ENCODE measurements around the gene DAB2IP. TPM values are rescaled to one million over a fixed set of nuclear protein-coding genes. Genes with fewer than 3 reads are reported as not detected.

Gene DAB2IP
- total and polyA plus RNA-seq, 2 of the 4 experiments (the other 2 are of a cell fraction): 5.6 to 17.2 TPM

DNA sequence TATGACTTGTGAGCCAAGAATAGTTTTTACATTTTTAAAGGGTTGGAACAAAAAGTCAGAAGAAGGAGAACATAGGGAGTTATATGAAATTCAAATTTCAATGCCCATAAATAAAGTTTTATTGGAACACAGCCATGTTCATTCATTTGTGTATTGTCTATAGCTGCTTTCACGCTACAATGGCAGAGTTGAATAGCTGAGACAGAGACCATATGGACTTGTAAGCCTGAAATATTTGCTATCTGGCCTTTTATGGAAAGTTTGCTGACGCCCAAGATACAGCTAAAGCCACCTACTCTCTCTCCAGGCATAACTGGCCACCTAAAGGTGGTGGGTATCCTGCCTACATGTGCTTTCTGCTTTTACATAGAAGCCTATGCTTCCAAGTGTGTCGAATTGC is 10.9 kb downstream of the DAB2IP start:
- Histone ChIP-seq H2BK20ac (ENCODE audit: low read depth, low read length) (no peak overlapping the region), H2BK5ac (ENCODE audit: low read depth, low read length, poor library complexity, severe bottlenecking) (no peak overlapping the region), H4K8ac (ENCODE audit: low read depth in 2 of 2, low read length in 2 of 2) (no peak overlapping the region), H3K9me3 (ENCODE audit: control insufficient read depth, insufficient read depth, low read length) (no peaks in the 10 kb centered on the region), H2AFZ (replicated peaks; ENCODE audit: low read length, poor library complexity) (no peak overlapping the region), H2BK15ac (ENCODE audit: low read depth, low read length) (no peak overlapping the region), H3K27ac (ENCODE audit: insufficient read depth, low read length) (no peak overlapping the region), H3K36me3 (ENCODE audit: control insufficient read depth, insufficient read depth, low read length) (no peaks in the 10 kb centered on the region), H3K9me1 (ENCODE audit: insufficient read depth, low read length) (no peaks in the 10 kb centered on the region), H3K14ac (replicated peaks; ENCODE audit: low read depth, low read length) (no peak overlapping the region), H2AK5ac (ENCODE audit: low read depth, low read length) (no peak overlapping the region), H4K20me1 (ENCODE audit: insufficient read depth, low read length) (peaks cover 4% of the 10 kb centered on the region; the same call in 1 of the 2 replicates), H4K5ac (ENCODE audit: low read depth, low read length) (no peak overlapping the region), H3K4me3 (ENCODE audit: insufficient read depth, low read depth, low read length) (no peak overlapping the region), H3K79me1 (ENCODE audit: low read depth in 1 of 2, low read length in 2 of 2) (no peaks in the 10 kb centered on the region), H3K4me1 (ENCODE audit: control insufficient read depth, insufficient read depth, low read length) (peaks cover 3% of the 10 kb centered on the region; the same call in 1 of the 2 replicates), H3K56ac (ENCODE audit: extremely low read depth, insufficient read depth, low read length) (no peak overlapping the region), H2AK9ac (replicated peaks; ENCODE audit: low read depth, low read length, poor library complexity) (no peak overlapping the region), H3K18ac (ENCODE audit: low read depth, low read length) (no peak overlapping the region), H3K27me3 (ENCODE audit: control insufficient read depth, insufficient read depth, low read length) (no peaks in the 10 kb centered on the region), H3K9ac (ENCODE audit: low read depth, low read length) (no peak overlapping the region), H3K4me2 (ENCODE audit: low read depth, low read length) (no peak overlapping the region), H2BK120ac (ENCODE audit: low read depth, low read length) (no peak overlapping the region), H3K23ac (ENCODE audit: low read depth, low read length) (no peak overlapping the region), H3K4ac (ENCODE audit: low read depth, low read length) (no peak overlapping the region), H4K91ac (ENCODE audit: insufficient read depth, low read depth, low read length) (no peak overlapping the region)
- intact Hi-C loops (cut with micrococcal nuclease): no loop called here
- POLR2A ChIA-PET (ENCODE audit: unreplicated experiment): no interaction called here
- WGBS, 2 experiments (ENCODE audit: extremely low coverage in 2 of 2, insufficient read length in 1 of 2): no CpG with 5 or more reads among the region's 3 CpGs
- TF ChIP-seq BHLHE40 (IDR thresholded peaks at IDR 0.05; ENCODE audit: low read depth, low read length) (no peak), CEBPB (IDR thresholded peaks at IDR 0.05; ENCODE audit: low read depth, low read length) (no peak), MAFK (IDR thresholded peaks at IDR 0.05; ENCODE audit: low read depth, low read length) (no peak), FOS (IDR thresholded peaks at IDR 0.05; ENCODE audit: low read depth, low read length) (no peak)
- TF ChIP-seq, protein P1, sequence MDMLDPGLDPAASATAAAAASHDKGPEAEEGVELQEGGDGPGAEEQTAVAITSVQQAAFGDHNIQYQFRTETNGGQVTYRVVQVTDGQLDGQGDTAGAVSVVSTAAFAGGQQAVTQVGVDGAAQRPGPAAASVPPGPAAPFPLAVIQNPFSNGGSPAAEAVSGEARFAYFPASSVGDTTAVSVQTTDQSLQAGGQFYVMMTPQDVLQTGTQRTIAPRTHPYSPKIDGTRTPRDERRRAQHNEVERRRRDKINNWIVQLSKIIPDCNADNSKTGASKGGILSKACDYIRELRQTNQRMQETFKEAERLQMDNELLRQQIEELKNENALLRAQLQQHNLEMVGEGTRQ (IDR thresholded peaks at IDR 0.05; ENCODE audit: low read depth, low read length): no peak
- no peak for DNase-seq
- no TSS peak for BruUV-seq (replicated peaks)
- in situ Hi-C loops (cut with MboI; ENCODE audit: low sequenced_read_pairs): no loop called here
- dilution Hi-C loops (cut with HindIII; ENCODE audit: low sequenced_read_pairs, unreplicated experiment): no loop called here
- CTCF ChIA-PET: no interaction called here
- no peak for ATAC-seq (ENCODE audit: low read depth)
